ENCODE data around the gene NDUFV2. TPM values are rescaled to one million over a fixed set of nuclear protein-coding genes. Genes with fewer than 3 reads are reported as not detected.

Gene NDUFV2
- total RNA-seq, result 76.1 to 90.5 TPM (median 80.5 TPM) in 3 replicates
- long read RNA-seq, transcript NDUFV2-201 (8 exons, 930 nt), result major isoform, 99 of 106 reads
- long read RNA-seq, partial matches to known transcripts, result 2 of 106 reads
- long read RNA-seq, other reads (novel, unspliced or antisense), result 5 of 106 reads

DNA sequence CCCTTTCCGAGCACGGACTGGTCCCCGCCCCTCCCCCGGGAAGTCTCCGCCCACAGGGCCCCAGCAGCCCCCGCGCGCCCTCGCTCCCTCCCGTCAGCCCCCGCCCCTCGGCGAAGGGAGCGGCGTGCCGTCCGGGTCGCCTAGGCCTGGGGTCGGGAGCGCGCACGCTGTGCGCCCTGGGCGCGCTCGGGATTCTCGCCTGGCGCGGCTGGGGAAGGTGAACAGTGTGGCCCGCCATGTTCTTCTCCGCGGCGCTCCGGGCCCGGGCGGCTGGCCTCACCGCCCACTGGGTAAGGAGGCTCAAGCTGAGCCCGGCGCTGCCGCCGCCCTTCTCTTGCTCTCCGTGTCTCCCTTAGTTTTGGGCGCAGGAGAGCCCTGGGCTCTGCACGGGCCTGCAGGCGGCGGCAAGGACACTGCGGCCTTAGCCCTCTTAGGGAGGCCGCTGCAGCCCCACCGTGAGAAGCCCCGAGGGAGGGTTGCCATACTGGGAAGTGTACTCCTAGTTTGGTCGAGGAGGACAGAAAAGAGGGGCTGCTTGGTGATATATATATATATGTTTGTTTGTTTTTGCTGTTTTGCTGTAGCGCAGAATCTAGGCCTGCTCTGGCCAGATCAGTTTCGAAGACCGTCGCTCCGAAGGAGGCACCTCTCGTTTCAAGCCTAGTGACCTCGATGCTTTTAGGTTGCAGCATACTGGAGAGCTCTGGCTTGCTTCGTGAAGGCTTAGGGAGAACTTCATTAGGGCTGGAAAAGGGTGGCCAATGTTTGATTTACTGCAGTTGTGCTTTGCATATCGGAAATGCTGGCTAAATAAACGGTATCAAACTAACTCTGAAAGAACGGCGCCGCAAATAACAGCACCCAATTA is at the start of gene NDUFV2:
Gene NDUFV2 (plus strand): TSS at position 192 of the 868 bp plus-strand sequence. CDS start 45 bp downstream, at position 237.
- TF ChIP-seq CTCF (IDR thresholded peaks at IDR 0.05), result no peak
- no peaks in the 10 kb centered on the region for H3K9me3 Mint-ChIP-seq (ENCODE audit: low read depth)
- H3K27me3 Mint-ChIP-seq (ENCODE audit: low read depth), result no peaks in the 10 kb centered on the region
- peak within 1 kb of the TSS; percentile 88 for H3K4me3 Mint-ChIP-seq (ENCODE audit: unreplicated experiment)
- peak; percentile 98 for DNase-seq (ENCODE audit: low spot score)
- no peaks in the 10 kb centered on the region for H3K36me3 Mint-ChIP-seq (ENCODE audit: low read depth)
- H3K27ac Mint-ChIP-seq (ENCODE audit: unreplicated experiment), result peak within 1 kb of the TSS; percentile 97
- peaks cover 59% of the 10 kb centered on the region for H3K4me1 Mint-ChIP-seq (ENCODE audit: low read depth)

GRCh38 chr18:9053814-9054213 is 48.7 kb upstream of the NDUFV2 start:
- peaks cover 13% of the 10 kb centered on the region for H3K4me1 Mint-ChIP-seq (ENCODE audit: low read depth)
- no peak for TF ChIP-seq CTCF (IDR thresholded peaks at IDR 0.05)
- no peak for DNase-seq (ENCODE audit: low spot score)
- H3K36me3 Mint-ChIP-seq (ENCODE audit: low read depth), result peaks cover 2% of the 10 kb centered on the region
- no peaks in the 10 kb centered on the region for H3K27me3 Mint-ChIP-seq (ENCODE audit: low read depth)
- H3K27ac Mint-ChIP-seq (ENCODE audit: unreplicated experiment), result no peak overlapping the region
- H3K9me3 Mint-ChIP-seq (ENCODE audit: low read depth), result peaks cover 21% of the 10 kb centered on the region
- no peak overlapping the region for H3K4me3 Mint-ChIP-seq (ENCODE audit: unreplicated experiment)

GRCh38 chr18:9055185-9055584 is 47.3 kb upstream of the NDUFV2 start:
- H3K36me3 Mint-ChIP-seq (ENCODE audit: low read depth), result peaks cover 2% of the 10 kb centered on the region
- DNase-seq (ENCODE audit: low spot score), result no peak
- peak; percentile 81 for TF ChIP-seq CTCF (IDR thresholded peaks at IDR 0.05)
- peaks cover 15% of the 10 kb centered on the region for H3K9me3 Mint-ChIP-seq (ENCODE audit: low read depth)
- H3K4me3 Mint-ChIP-seq (ENCODE audit: unreplicated experiment), result no peak overlapping the region
- H3K4me1 Mint-ChIP-seq (ENCODE audit: low read depth), result peaks cover 13% of the 10 kb centered on the region
- H3K27me3 Mint-ChIP-seq (ENCODE audit: low read depth), result no peaks in the 10 kb centered on the region
- peak overlapping the region; percentile 42 for H3K27ac Mint-ChIP-seq (ENCODE audit: unreplicated experiment)

DNA sequence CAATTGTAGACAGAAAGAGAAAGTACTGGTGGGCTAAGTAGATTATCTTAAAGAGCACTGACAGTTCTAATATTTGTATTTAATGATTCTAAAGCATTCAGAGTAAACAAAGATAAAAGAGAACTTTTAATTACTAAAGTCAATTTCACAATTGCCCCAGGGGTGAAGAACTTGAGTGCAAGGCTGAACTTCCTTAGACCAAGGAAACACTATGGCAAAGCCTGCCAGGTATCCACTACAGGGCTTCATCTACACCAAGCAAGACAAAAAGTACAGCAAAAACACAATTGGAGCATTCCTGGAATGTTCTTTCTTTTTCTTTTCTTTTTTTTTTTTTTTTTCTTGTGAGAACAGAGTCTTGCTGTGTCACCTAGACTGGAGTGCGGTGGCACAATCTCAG is 46.9 kb upstream of the NDUFV2 start:
- no peak overlapping the region for H3K4me3 Mint-ChIP-seq (ENCODE audit: unreplicated experiment)
- H3K9me3 Mint-ChIP-seq (ENCODE audit: low read depth), result peaks cover 12% of the 10 kb centered on the region
- DNase-seq (ENCODE audit: low spot score), result no peak
- TF ChIP-seq CTCF (IDR thresholded peaks at IDR 0.05), result no peak
- peaks cover 13% of the 10 kb centered on the region for H3K4me1 Mint-ChIP-seq (ENCODE audit: low read depth)
- H3K27ac Mint-ChIP-seq (ENCODE audit: unreplicated experiment), result peak overlapping the region; percentile 42
- H3K27me3 Mint-ChIP-seq (ENCODE audit: low read depth), result no peaks in the 10 kb centered on the region
- H3K36me3 Mint-ChIP-seq (ENCODE audit: low read depth), result no peaks in the 10 kb centered on the region

- H3K4me1 Mint-ChIP-seq (ENCODE audit: low read depth), result peaks cover 13% of the 10 kb centered on the region
- peaks cover 3% of the 10 kb centered on the region for H3K27me3 Mint-ChIP-seq (ENCODE audit: low read depth)
Measured at GRCh38 chr18:9057646-9058045, 44.9 kb upstream of the NDUFV2 start.

More at GRCh38 chr18:9057646-9058045, 44.9 kb upstream of the NDUFV2 start:
- Mint-ChIP-seq H3K36me3 (ENCODE audit: low read depth) (no peaks in the 10 kb centered on the region), H3K4me3 (ENCODE audit: unreplicated experiment) (no peak overlapping the region), H3K27ac (ENCODE audit: unreplicated experiment) (no peak overlapping the region), H3K9me3 (ENCODE audit: low read depth) (peaks cover 7% of the 10 kb centered on the region)
- no peak for TF ChIP-seq CTCF (IDR thresholded peaks at IDR 0.05)
- DNase-seq (ENCODE audit: low spot score), result no peak
